Measurements from ENCODE around the gene BCKDHA. TPM values are rescaled to one million over a fixed set of nuclear protein-coding genes. Genes with fewer than 3 reads are reported as not detected.
"Not testable (repeated sequence)": the region's sequence is repeated elsewhere in the genome, so short reads cannot be mapped to it uniquely, and the experiment has no call there.

Gene BCKDHA
- total RNA-seq, 2 experiments from 2014 or later = 16.8 to 66.4 TPM

DNA sequence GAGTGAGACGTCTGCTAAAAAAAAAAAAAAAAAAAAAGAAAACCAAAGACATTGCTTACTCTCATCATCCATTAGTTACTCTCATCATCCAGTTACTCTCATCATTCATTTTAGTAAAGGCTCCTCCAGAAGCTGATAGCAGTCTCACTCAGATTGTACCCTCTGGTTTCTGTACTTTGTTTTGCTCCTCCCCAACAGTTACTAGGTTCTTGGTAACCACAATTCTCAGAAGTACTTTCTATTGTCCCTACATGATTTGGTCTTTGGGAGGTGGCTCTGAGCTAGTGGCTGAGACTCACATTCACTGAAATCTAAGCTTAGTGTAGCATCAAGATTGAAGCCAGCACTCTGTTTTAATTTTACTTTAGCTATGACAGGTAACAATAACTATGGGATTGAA is 59.6 kb downstream of the BCKDHA start:
- BruUV-seq (replicated peaks) = no TSS peak
- Histone ChIP-seq H3K9me2 (ENCODE audit: insufficient read depth, low read length) (no peaks in the 10 kb centered on the region), H3K9me3 (ENCODE audit: low read length) (peaks cover 3% of the 10 kb centered on the region; the same call in 1 of the 2 replicates), H3K4me3 (ENCODE audit: low read depth, low read length, poor library complexity, severe bottlenecking) (no peak overlapping the region), H3K79me2 (ENCODE audit: insufficient read depth, low read depth, low read length) (no peaks in the 10 kb centered on the region), H3K4me1 (ENCODE audit: insufficient read depth, low read length, poor library complexity, severe bottlenecking) (peaks cover 11% of the 10 kb centered on the region), H2AFZ (ENCODE audit: low read length) (no peak overlapping the region), H3K4me2 (ENCODE audit: low read length) (no peak overlapping the region), H4K20me1 (ENCODE audit: insufficient read depth, low read length) (no peaks in the 10 kb centered on the region), H3K27ac (ENCODE audit: low read depth, low read length, poor library complexity, severe bottlenecking) (no peak overlapping the region), H3K36me3 (ENCODE audit: insufficient read depth, low read length) (no peaks in the 10 kb centered on the region)
- intact Hi-C loops (cut with micrococcal nuclease; ENCODE audit: unreplicated experiment) = no loop called here
- POLR2A ChIA-PET = no interaction called here
- TF ChIP-seq, protein P1, sequence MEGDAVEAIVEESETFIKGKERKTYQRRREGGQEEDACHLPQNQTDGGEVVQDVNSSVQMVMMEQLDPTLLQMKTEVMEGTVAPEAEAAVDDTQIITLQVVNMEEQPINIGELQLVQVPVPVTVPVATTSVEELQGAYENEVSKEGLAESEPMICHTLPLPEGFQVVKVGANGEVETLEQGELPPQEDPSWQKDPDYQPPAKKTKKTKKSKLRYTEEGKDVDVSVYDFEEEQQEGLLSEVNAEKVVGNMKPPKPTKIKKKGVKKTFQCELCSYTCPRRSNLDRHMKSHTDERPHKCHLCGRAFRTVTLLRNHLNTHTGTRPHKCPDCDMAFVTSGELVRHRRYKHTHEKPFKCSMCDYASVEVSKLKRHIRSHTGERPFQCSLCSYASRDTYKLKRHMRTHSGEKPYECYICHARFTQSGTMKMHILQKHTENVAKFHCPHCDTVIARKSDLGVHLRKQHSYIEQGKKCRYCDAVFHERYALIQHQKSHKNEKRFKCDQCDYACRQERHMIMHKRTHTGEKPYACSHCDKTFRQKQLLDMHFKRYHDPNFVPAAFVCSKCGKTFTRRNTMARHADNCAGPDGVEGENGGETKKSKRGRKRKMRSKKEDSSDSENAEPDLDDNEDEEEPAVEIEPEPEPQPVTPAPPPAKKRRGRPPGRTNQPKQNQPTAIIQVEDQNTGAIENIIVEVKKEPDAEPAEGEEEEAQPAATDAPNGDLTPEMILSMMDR (conservative IDR thresholded peaks at IDR 0.05; ENCODE audit: low read length) = no peak
- no peak for TF ChIP-seq EZH2phosphoT487 (IDR thresholded peaks at IDR 0.05; ENCODE audit: borderline replicate concordance, low read depth, low read length)
- DNase-seq (ENCODE audit: low spot score) = no peak
- CTCF ChIA-PET (ENCODE audit: unreplicated experiment) = no interaction called here

GRCh38 chr19:41462497-41462896 is 64.9 kb downstream of the BCKDHA start:
- H3K79me2 ChIP-seq (ENCODE audit: insufficient read depth, low read depth, low read length) = no peaks in the 10 kb centered on the region
- no peak overlapping the region for H3K4me3 ChIP-seq (ENCODE audit: low read depth, low read length, poor library complexity, severe bottlenecking)
- ChIA-PET CTCF (ENCODE audit: unreplicated experiment) (no interaction called here), POLR2A (no interaction called here)
- TF ChIP-seq EZH2phosphoT487 (IDR thresholded peaks at IDR 0.05; ENCODE audit: borderline replicate concordance, low read depth, low read length) = no peak
- TF ChIP-seq, protein P1 (conservative IDR thresholded peaks at IDR 0.05; ENCODE audit: low read length) = no peak
- intact Hi-C loops (cut with micrococcal nuclease; ENCODE audit: unreplicated experiment) = no loop called here
- BruUV-seq (replicated peaks) = no TSS peak
- H4K20me1 ChIP-seq (ENCODE audit: insufficient read depth, low read length) = no peaks in the 10 kb centered on the region
- H2AFZ ChIP-seq (ENCODE audit: low read length) = no peak overlapping the region
- no peak overlapping the region for H3K27ac ChIP-seq (ENCODE audit: low read depth, low read length, poor library complexity, severe bottlenecking)
- H3K4me2 ChIP-seq (ENCODE audit: low read length) = no peak overlapping the region
- H3K9me3 ChIP-seq (ENCODE audit: low read length) = peaks cover 8% of the 10 kb centered on the region; the same call in 1 of the 2 replicates
- no peak for DNase-seq (ENCODE audit: low spot score)
- peaks cover 16% of the 10 kb centered on the region for H3K4me1 ChIP-seq (ENCODE audit: insufficient read depth, low read length, poor library complexity, severe bottlenecking)
- no peaks in the 10 kb centered on the region for H3K9me2 ChIP-seq (ENCODE audit: insufficient read depth, low read length)
- H3K36me3 ChIP-seq (ENCODE audit: insufficient read depth, low read length) = no peaks in the 10 kb centered on the region

DNA sequence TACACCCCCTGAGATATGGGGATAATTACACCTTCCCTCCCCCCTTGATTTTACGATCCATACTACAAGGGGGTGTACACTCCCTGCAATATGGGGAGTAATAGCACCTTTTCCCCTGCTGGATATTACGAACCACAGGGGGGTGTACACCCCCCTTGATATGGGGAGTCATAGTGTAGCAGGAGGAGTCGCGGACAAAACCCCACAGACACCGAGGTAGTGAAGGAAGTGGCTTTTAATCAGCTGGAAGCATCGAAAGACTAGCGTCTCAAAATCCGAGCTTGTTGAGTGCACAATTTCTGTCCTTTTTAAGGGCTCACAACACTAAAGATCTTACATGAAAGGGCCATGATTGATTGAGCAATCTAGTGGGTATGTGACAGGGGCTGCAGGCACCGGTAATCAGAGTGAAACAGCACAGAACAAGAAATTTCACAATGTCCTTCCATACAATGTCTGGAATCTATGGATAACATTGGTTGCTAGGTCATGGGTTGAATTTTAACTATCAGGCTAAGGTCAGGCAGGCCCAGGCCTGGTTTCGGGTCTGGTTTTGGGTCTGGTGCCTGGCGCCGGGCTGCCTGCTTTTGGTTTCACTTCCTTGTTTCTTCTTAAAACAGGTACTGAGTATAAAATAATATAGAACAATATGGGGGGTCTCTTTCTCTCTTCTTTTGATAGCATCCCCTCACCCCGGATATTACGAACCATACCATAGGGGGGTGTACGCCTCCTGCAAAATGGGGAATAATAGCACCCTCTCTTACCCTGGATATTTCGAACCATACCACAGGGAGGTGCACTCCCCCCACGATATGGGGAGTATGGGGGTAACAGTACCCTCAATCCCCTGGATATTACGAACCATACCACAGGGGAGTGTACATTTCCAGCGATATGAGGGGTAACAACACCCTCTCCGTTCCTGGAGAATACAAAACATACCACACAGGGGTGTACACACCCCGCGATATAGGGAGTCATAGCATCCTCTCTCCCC is 65.9 kb downstream of the BCKDHA start:
- peak overlapping the region; percentile 69 for H3K4me2 ChIP-seq (ENCODE audit: low read length)
- POLR2A ChIA-PET; H4K20me1 ChIP-seq (ENCODE audit: insufficient read depth, low read length); CTCF ChIA-PET (ENCODE audit: unreplicated experiment); H3K79me2 ChIP-seq (ENCODE audit: insufficient read depth, low read depth, low read length); H3K9me3 ChIP-seq (ENCODE audit: low read length); H3K9me2 ChIP-seq (ENCODE audit: insufficient read depth, low read length); BruUV-seq (replicated peaks); H3K36me3 ChIP-seq (ENCODE audit: insufficient read depth, low read length); intact Hi-C loops (cut with micrococcal nuclease; ENCODE audit: unreplicated experiment): not testable (repeated sequence)
- H3K4me1 ChIP-seq (ENCODE audit: insufficient read depth, low read length, poor library complexity, severe bottlenecking) = peaks cover 16% of the 10 kb centered on the region
- peak overlapping the region; percentile 65 for H3K27ac ChIP-seq (ENCODE audit: low read depth, low read length, poor library complexity, severe bottlenecking)
- peak overlapping the region; percentile 96 for H2AFZ ChIP-seq (ENCODE audit: low read length)
- peak overlapping the region; percentile 51 for H3K4me3 ChIP-seq (ENCODE audit: low read depth, low read length, poor library complexity, severe bottlenecking)
- TF ChIP-seq, protein P1 (conservative IDR thresholded peaks at IDR 0.05; ENCODE audit: low read length) = peak; percentile 52
- peak; percentile 60 for DNase-seq (ENCODE audit: low spot score)

All from OCI-LY7 (cell line).